ENCODE data around the gene MLXIPL.
"Not testable (repeated sequence)": the region's sequence is repeated elsewhere in the genome, so short reads cannot be mapped to it uniquely, and the experiment has no call there.

MLXIPL gene

DNA sequence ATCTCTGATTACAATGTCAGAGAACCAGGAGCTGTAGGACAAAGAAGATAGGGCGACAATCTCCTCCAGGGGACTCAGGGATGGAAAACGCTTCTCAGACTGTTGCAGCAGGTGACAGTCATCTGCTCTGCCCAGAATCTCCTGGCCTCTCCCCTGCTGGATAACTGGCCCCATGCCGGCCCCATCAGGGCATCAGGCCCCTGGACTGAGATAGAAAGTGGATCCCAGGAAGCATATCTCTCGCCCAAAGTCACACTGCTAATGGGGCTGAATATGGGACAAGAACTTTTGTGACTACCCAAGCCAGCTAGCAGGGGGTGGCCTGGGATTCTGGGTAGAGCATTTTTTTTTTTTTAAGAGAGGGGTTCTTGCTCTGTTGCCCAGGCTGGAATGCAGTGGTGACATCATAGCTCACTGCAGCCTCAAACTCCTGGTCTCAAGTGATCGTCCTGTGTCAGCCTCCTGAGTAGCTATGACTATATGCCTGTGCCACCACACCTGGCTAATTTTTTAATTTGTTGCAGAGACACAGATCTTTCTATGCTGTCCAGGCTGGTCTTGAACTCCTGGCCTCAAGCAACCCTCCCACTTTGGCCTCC lies 20.5 kb upstream of the MLXIPL start:
- no peak for DNase-seq (ENCODE audit: low read depth)

DNA sequence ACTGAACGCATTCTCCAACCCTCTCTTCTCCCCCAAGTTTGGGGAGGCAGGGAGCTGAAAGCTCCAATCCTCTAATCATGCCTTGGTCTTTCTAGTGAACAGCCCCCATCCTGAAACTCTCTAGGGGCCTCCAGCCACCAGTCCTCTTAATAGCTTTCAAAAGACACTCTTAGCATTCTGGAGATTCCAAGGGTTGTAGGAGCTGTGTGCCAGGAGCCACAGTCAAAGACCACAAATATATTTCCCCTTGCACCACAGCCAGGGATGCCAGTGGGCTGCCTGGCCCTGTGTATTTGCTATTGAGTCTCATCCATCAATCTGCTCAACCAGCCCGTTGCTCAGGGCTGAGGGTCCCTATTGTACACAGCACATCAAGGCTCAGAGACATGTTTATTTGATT lies 18.5 kb upstream of the MLXIPL start:
- no peak for DNase-seq (ENCODE audit: low read depth)

DNA sequence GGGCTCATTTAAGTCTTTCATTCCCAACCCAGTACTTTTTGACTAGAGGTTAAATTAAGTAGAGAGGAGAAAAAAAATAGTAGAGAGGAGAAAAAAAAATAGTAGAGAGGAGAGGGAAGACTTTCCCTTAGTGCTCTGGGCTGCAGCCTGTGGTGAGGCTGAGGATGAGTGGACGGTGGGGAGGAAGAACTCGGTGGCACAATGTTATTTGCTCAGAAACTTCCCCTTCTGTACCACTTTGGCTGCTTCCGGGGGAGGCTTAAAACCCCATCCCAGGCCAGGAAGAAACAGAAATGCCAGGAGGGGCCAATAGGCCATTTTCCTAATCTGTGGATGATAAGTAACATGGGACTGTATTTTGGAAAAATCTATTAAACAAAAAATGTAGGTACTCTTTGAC lies 14.6 kb upstream of the MLXIPL start:
- no peak for DNase-seq (ENCODE audit: low read depth)

DNA sequence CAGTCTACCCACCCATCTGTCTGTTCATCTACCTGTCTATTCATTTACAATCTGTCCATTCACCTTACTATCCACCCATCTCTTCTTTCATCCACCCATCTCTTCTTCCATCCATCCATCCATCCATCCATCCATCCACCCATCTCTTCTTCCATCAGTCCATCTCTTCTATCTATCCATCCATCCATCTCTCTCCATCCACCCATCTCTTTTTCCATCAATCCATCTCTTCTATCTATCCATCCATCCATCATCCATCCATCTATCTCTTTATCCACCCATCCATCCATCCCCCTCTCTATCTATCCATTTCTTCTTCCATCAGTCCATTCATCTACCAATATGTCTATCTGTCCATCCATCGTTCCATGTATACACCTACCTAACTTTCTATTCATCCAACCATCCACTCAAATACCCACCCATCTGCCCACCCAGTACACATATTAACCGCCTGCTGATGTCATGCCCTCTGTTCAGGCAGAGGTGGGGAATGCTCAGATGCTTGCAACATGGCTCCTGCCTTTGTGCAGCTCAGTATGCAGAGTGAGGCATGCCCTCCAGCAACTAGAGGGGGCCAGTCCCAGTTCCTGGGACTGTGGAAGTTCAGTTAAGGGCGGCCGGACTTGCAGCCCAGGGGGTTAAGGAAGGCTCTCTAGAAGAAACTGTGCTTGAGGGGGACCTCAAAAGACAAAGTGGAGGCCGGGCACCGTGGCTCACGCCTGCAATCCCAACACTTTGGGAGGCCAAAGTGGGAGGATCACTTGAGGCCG lies 11.3 kb upstream of the MLXIPL start:
- no peak for DNase-seq (ENCODE audit: low read depth)

DNA sequence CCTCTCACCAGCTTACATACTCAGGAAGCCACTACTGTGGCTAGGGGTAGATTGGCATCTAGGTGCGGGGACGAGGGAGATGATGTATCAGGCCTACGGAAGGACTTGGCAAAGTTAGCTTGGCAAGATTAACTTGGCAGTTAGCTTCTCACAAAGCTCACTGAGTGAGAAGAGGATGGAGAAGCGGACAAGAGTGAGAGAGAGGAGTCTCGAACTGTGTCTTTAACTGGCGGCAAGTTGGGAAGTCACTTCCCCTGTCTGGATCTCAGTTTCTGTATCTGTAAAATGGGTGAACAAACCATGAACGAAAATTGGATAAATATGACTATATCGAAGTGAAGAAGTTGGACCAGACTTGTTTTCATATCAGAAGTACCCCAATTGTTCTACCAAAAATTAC lies 9.5 kb upstream of the MLXIPL start:
- DNase-seq (ENCODE audit: low read depth), result no peak

DNA sequence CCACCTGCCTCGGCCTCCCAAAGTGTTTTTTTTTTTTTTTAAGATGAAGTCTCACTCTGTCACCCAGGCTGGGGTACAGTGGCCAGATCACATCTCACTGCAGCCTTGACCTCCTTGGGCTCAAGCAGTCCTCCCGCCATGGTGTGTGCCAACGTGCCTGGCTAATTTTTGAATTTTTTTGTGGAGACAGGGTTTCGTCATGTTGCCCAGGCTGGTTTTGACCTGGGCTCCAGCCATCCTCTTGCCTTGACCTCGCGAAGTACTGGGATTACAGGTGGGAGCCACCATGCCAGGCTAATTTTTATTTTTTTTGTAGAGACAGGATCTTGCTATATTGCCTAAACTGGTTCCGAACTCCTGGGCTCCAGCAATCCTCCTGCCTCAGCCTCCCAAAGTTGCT lies 9.0 kb upstream of the MLXIPL start:
- DNase-seq (ENCODE audit: low read depth), result no peak

DNA sequence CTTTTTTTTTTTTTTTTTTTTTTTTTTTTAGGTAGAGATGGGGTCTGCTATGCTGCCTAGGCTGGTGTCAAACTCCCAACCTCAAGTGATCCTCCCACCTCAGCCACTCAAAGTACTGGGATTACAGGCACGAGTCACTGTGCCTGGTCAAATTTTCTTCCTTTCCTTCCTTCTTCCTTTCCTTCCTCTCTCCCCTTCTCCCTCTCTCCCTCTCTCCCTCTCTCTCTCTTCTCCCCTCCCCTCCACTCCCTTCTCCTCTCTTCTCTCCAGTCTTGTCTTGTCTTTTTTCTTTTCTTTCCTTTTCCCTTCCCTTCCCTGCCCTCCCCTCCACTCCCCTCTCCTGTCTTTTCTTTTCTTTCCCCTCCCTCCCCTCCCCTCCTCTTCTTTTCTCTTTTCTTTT lies 7.2 kb upstream of the MLXIPL start:
- DNase-seq (ENCODE audit: low read depth), result no peak

DNA sequence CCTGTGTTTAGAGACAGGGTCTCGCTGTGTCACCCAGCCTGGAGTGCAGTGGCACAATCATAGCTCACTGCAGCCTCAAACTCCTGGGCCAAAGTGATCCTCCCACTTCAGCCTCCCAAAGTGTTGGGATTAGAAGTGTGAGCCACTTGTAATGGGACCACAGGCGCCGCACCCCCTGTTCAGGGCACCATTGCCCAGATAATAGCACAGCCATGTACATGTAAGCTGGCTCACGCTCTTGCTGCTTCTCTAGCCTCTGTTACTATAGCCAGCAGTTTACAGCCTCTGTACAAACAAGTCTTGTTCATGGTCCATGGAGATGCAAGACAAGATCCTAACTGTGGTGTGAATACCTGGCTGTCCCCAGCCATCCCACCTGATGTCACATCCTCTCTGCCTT lies 4.2 kb upstream of the MLXIPL start:
- no peak for DNase-seq (ENCODE audit: low read depth)

DNA sequence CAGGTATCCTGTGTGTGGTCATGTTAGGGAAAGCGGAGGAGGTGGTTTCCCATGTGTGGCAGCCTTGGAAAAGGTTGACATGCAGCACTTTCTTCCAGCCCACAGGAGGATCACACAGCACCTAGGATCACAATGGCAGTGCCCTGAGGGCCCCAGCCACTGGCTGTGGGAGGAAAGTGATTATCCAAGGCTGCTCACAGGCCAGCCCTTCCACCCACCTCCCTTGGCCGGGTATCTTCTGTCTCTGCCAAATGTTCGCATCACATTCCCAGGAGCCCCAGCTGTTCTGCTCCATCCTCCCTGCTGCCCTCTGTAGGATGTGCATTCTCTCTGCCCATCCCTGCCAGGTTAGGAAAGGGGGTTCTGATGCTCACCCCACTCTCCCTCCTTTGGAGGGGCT lies 2.5 kb upstream of the MLXIPL start:
- no peak for DNase-seq (ENCODE audit: low read depth)

DNA sequence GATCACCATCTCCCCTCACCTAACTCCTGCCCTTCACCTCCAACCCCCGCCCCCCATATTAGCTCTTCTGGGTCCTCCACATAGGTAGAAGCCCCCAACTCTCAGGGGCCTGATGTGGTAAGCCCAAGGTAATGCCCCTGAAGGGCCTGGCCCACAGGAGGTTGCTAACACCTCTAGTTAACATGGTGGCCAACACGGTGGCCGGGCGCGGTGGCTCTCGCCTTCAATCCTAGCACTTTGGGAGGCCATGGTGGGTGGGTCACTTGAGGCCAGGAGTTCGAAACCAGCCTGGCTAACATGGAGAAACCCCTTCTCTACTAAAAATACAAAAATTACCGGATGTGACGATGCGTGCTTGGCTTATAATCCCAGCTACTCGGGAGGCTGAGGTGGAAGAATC lies 954 bp upstream of the MLXIPL start:
- no peak for DNase-seq (ENCODE audit: low read depth)

DNA sequence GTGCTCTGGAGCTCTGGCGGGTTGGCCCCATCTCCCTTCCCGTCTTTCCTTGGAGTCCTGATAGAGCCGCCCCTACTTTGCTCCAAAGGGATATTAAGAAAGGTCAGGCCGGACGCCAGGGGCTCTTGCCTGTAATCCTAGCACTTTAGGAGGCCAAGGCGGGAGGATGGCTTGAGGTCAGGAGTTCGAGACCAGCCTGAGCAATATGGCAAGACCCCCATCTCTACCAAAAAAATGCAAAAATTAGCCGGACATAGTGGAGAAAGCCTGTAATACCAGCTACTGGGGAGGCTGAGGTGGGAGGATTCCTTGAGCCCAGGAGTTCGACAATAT lies 313 bp upstream of the MLXIPL start:
- no peak for DNase-seq (ENCODE audit: low read depth)

DNA sequence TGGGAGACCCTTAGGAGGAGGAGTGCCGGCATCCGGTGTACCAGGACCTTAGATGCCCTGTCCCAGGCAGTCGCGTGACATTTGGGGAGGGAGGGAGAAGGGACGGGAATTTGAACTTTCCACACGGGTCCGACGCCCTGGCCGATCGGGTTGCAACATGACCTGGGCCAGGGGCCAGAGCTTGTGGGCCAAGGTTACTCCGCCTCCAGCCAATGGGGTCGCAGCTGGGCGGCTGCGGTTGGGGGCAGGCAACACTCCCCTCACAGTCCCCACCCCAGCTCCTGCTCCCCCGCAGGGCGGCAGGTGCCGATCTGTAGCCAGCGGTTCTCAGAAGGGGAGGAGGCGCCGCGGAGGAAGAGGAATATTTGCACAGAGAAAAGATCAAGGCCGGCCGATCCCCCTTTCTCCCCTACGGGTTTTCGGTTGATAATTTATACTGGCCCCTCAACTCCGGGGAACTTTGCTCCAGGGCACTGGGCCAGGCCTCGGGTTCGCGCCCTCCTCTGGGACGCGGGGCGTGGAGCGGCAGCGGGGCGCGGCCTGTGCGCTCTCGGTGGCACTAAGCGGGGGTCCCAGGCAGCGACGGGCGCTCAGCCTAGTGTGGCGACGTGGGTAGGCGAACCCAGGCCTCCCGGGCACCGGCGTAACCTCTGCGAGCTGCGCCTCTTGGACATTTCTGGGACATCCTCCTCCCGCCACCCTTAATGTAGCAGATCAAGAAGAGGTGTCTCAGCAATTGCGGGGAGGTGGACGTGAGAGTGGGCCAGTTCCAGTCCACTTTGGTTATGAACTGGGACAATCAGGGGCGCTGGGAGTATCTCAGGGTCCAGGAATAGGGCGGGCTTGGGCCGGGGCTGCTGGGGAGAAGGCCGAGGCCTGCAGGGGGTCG lies 1.2 kb downstream of the MLXIPL start:
- peak; percentile 15 for DNase-seq (ENCODE audit: low read depth)

DNA sequence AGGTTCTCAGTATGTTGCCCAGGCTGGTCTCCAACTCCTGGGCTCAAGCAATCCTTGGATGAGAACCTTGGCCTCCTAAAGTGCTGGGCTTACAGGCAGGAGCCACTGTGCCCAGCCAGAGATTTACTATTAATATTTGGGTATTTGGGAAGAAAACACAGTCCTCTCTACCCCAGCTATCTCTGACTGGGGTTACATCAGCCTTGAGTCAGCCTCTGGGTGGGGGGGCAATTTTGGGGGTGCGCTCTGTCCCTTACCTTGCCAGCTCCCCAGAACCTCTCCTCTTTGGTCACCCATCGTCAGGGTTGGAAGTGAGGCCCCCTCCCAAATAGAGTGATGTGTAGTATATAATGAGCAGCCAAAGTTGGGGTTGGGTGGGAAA lies 1.8 kb downstream of the MLXIPL start:
- no peak for DNase-seq (ENCODE audit: low read depth)

DNA sequence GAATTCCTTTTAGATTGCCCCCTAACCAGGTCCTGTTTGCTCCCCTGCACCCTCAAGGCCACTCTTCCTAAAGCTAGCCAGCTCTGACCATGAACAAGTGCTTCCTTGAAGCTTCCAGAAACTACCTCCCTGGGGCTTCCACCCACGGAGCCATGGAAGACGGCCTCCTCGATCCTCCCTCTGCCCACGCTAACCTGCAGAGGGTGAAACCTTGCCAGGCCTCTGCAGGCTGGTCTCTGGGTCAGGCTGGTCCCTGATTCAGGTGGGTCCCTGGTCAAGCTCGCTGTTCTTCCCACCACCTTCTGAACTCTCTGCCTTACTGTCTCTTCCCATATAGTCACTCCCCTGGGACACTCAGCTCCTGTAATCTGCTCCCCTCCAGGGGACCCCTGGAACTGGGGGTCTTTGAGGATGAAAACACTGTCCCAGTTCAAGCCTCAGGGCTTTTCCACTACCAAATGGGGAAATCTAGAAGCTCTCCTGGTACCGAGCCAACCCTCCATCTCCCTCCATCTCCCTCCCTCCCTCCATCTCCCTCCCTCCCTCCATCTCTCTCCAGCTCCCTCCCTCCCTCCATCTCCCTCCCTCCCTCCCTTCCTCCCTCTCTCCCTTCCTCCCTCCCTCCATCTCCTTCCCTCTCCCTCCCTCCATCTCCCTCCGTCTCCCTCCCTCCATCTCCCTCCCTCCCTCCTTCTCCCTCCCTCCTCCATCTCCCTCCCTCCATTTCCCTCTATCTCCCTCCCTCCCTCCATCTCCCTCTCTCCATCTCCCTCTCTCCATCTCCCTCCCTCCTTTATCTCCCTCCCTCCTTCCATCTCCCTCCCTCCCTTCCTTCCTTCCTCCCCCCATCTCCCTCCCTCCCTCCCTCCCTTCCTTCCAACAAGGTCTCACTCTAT lies 2.9 kb downstream of the MLXIPL start:
- DNase-seq (ENCODE audit: low read depth), result no peak

DNA sequence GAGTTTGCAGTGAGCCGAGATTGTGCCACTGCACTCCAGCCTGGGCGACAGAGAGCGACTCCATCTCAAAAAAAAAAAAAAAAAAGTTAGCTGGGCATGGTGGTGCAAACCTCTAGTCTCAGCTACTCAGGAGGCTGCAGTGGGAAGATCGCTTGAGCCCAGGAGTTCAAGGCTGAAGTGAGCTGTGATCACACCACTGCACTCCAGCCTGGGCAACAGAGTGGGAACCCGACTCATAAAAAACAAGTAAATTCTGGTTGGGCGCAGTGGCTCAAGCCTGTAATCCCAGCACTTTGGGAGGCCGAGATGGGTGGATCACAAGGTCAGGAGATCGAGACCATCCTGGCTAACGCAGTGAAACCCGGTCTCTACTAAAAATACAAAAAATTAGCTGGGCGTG lies 4.9 kb downstream of the MLXIPL start:
- not testable (repeated sequence) for DNase-seq (ENCODE audit: low read depth)

DNA sequence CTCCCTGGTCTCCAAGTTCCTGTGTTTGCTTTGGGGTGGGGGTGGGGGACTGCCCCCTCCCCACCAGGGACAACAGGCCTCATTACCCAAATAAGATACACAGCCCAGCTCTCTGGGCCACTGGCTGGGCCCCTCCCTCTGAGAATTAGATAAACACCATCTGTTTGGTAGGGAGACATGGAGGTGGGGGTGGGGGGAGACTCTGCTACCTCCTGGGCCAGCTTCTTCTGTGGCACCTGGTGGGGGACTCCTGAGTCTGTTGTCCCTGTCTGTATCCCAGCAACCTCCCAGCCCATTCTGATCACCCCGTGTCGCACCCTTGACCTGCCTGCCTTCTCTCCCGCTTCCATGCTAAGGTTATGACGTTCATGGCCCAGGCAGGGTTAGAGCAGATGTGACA lies 5.8 kb downstream of the MLXIPL start:
- DNase-seq (ENCODE audit: low read depth), result no peak

DNA sequence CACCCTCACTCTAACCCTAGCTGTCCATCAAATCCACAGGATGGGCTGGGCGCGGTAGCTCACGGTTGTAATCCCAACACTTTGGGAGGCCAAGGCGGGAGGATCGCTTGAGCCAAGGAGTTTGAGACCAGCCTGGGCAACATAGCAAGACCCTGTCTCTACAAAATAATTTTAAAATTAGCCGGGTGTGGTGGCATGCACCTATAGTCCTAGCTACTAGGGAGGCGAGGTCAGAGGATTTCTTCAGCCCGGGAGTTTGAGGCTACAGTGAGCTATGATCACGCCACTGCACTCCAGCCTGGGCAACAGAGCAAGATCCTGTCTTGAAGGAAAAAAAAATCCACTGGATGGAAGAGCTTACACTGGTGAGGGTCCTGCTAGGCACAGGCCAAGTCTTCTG lies 6.8 kb downstream of the MLXIPL start:
- not testable (repeated sequence) for DNase-seq (ENCODE audit: low read depth)

DNA sequence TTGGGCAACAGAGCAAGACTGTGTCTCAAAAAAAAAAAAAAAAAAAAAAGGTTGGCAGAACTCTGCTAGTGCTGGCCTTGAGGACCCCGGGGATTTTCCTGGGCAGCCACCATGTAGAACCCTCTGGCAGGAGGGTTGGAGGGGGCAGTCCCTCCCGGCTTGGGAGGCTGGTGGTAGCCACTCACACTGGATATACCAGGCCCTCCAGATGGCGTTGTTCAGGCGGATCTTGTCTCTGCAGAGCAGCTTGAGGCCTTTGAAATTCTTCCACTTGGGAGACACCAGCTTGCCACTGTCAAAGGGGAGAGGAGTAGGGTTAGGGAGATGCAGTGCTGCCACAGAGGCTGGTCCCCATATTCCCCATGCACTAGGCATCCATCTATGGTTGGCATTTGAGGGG lies 8.4 kb downstream of the MLXIPL start:
- peak; percentile 17 for DNase-seq (ENCODE audit: low read depth)

DNA sequence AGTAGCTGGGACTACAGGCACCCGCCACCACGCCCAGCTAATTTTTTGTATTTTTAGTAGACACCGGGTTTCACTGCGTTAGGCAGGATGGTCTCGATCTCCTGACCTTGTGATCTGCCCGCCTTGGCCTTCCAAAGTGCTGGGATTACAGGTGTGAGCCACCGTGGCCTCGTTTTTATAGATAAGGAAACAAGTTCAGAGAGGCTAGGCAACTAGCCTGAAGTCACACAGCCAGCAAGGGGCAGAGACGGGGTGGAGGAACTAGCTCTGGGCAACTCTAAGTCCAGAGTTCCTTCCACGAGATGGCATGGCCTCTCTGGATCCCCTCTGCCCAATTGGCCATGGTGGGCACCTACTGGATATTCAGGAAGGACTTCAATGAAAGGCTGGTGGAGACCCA lies 9.4 kb downstream of the MLXIPL start:
- DNase-seq (ENCODE audit: low read depth), result not testable (repeated sequence)

DNA sequence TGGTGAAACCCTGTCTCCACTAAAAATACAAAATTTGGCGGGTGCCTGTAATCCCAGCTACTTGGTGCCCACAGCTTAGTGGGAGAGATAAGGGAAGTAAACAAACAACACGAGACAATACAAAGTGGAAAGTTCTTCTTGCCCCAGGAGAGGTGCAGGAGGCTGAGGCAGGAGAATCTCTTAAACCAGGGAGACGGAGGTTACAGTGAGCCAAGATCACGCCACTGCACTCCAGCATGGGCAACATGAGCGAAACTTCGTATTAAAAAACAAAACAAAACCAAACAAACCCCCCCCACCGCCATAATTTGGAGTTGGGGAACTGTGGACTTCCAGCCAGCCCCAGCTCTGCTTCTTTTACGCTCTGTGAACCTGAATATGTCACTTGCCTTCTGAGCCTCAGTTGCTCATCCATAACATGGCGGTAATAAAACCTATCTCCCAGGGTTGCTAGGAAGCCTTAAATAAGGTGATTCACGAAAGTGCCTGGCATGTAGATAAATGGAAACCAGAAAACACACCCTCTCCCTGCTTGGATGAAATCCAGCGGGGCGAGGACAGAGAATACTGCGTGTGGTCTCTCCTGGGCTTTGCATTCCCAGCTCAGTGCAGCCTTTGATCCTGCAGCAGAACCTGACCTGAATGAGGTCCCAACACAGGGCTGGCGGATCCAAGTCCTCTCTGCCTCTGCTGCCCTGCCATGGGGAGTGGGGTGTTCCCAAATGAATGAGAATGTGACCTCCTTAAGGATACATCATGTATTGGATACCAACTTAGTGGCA lies 10.2 kb downstream of the MLXIPL start:
- no peak for DNase-seq (ENCODE audit: low read depth)

DNA sequence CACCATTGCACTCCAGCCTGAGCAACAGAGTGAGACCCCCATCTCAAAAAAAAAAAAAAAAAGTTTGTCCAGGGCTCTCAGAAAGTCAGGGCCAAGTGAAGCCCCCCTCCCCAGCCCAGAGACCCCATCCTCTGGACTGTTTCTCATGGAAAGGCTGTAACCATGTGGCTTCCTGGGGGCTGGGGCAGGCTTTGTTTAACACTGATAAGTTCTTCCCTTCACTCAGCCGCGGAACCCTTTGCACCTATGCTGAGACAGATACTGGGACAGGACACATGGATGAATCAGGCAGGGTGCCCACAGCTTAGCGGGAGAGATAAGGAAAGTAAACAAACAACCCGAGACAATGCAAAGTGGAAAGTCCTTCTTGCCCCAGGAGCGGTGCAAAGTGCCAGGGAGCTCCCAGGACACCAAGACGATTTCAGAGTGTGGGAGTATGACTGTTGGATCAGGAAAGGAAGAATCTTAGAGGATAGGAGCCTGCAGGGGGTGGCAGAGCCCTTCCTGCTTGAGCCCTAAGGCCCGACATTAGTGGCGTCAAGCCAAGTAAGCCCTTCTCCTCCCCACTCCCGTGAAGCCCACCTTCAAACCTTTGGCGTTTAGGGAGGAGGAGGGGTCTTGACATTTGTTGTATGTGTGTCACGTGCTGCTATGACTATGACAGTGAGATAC lies 11.6 kb downstream of the MLXIPL start:
- DNase-seq (ENCODE audit: low read depth), result no peak
